Upper lobe of right lung (tissue), 1 donor: ENCODE data around the gene MRPS15. TPM values are rescaled to one million over a fixed set of nuclear protein-coding genes. Genes with fewer than 3 reads are reported as not detected.

ENCODE experiments used
- ATAC-seq: fragments of 200-7000 bp; cut with Tn5 transposase; one replicate; pipeline ENCODE4 v1.9.1; 2020; ENCODE audit warnings: mild to moderate bottlenecking, moderate library complexity
- DNase-seq: peaks from one replicate; pipeline ENCODE4 v3.0.0-alpha.2; 2020
- H3K27ac ChIP-seq: fragments of 200-600 bp; one replicate; pipeline ENCODE4 v1.8.0; 2022
- H3K27me3 ChIP-seq: fragments of 200-600 bp; one replicate; pipeline ENCODE4 v1.8.0; 2022; ENCODE audit warnings: mild to moderate bottlenecking
- H3K36me3 ChIP-seq: fragments of 200-600 bp; one replicate; pipeline ENCODE4 v1.8.0; 2022
- H3K4me1 ChIP-seq: fragments of 200-600 bp; one replicate; pipeline ENCODE4 v1.8.0; 2022
- H3K4me3 ChIP-seq: fragments of 200-600 bp; one replicate; pipeline ENCODE4 v1.8.0; 2022; ENCODE audit warnings: mild to moderate bottlenecking
- H3K9me3 ChIP-seq: fragments of 200-600 bp; one replicate; pipeline ENCODE4 v1.8.0; 2022
- intact Hi-C: fragments of 100-400 bp; cut with DNase I; formaldehyde crosslinking; loops from one replicate; pipeline ENCODE4 v1.11.0; 2022
- total RNA-seq: library from RNA; stranded (reverse); fragmentation: NEBNext Ultra II Directional; extraction: Animal tissue kit (Norgen Biotek cat#: 25700); gene quantifications from one replicate; pipeline ENCODE4 v1.2.1, GENCODE V29; 2021
- TF ChIP-seq, protein P1 (sequence below): fragments of 200-600 bp; IDR thresholded peaks from one replicate; pipeline ENCODE4 v1.8.0; 2022; ENCODE audit warnings: antibody characterized with exemption
- donor health status: DM: no; HTN: yes; CAD: no; lungs with severe emphysema.

MRPS15 gene
- total RNA-seq, 1 donor from 2014 or later = 65.0 TPM

- no peak overlapping the region for H3K4me3 ChIP-seq
- peaks cover 5% of the 10 kb centered on the region for H3K36me3 ChIP-seq
- TF ChIP-seq, protein P1, sequence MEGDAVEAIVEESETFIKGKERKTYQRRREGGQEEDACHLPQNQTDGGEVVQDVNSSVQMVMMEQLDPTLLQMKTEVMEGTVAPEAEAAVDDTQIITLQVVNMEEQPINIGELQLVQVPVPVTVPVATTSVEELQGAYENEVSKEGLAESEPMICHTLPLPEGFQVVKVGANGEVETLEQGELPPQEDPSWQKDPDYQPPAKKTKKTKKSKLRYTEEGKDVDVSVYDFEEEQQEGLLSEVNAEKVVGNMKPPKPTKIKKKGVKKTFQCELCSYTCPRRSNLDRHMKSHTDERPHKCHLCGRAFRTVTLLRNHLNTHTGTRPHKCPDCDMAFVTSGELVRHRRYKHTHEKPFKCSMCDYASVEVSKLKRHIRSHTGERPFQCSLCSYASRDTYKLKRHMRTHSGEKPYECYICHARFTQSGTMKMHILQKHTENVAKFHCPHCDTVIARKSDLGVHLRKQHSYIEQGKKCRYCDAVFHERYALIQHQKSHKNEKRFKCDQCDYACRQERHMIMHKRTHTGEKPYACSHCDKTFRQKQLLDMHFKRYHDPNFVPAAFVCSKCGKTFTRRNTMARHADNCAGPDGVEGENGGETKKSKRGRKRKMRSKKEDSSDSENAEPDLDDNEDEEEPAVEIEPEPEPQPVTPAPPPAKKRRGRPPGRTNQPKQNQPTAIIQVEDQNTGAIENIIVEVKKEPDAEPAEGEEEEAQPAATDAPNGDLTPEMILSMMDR = no peak
- no peak overlapping the region for H3K27ac ChIP-seq
- H3K27me3 ChIP-seq = no peaks in the 10 kb centered on the region
- intact Hi-C loops = no loop called here
- DNase-seq (peak; percentile 41), ATAC-seq (no peak)
- peaks cover 9% of the 10 kb centered on the region for H3K4me1 ChIP-seq
- no peaks in the 10 kb centered on the region for H3K9me3 ChIP-seq
These were observed 2.8 kb upstream of the MRPS15 start for GRCh38 chr1:36467027-36467410.

GRCh38 chr1:36466370-36467026 lies 2.3 kb upstream of the MRPS15 start:
- intact Hi-C loops = no loop called here
- Histone ChIP-seq H3K9me3 (no peaks in the 10 kb centered on the region), H3K4me1 (peaks cover 9% of the 10 kb centered on the region), H3K4me3 (no peak overlapping the region), H3K27ac (no peak overlapping the region), H3K27me3 (no peaks in the 10 kb centered on the region), H3K36me3 (peaks cover 10% of the 10 kb centered on the region)
- ATAC-seq (no peak), DNase-seq (peak; percentile 59)
- TF ChIP-seq, protein P1 = no peak

DNA sequence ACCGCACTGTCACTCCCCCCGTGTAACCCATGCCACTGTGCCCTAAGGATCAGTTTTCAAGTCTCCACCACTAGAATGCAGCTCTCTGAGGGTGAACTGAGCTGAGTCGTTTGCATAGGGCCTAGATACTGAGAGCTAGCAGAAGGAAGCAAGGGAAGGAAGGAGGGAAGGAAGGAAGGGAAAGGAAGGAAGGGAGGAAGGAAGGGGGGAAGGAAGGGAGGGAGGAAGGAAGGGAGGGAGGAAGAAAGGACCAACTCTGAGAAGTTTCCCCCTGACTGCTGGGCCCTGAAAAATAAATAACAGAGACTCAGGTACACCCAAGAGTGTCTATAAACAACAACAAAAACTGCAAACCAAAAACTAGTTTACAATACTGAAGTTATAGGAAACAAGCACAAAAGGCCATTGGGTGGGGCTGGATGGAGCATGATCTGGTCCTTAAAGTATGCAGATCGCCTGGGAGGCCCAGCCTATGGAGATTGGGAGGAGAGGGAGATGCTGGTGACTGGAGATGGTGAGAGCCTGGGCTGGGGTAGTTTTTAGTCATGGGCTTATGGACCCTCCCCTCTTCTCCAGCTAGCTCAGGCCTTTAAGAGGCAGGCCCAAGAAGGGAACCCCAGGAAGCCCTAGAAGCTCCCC lies 1.7 kb upstream of the MRPS15 start:
- TF ChIP-seq, protein P1 = no peak
- H3K27ac ChIP-seq = no peak overlapping the region
- no peak for DNase-seq
- no peaks in the 10 kb centered on the region for H3K9me3 ChIP-seq
- H3K4me1 ChIP-seq = peaks cover 9% of the 10 kb centered on the region
- intact Hi-C loops = no loop called here
- peaks cover 16% of the 10 kb centered on the region for H3K36me3 ChIP-seq
- no peak for ATAC-seq
- H3K4me3 ChIP-seq = no peak overlapping the region
- H3K27me3 ChIP-seq = no peaks in the 10 kb centered on the region

- ATAC-seq = peak; percentile 55
- intact Hi-C loops = no loop called here
These were observed 615 bp upstream of the MRPS15 start for GRCh38 chr1:36464605-36465393.

DNA sequence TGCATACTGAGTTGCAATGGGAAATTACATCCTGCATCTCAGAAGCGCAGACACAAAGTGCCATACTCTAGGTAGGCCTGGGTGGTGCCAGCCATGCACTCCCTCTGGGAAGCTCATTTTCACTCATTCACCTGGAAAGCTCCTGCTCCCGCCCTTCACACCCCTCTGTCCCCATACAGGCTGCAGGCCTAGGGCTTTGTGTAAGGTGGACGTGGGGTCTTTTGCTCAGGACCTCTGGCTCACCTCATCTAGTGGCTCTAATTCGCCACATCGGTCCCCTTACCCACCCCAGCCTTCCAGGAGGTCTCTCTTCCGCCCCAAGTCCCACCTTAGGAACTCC lies 751 bp downstream of the MRPS15 start:
- Histone ChIP-seq H3K4me3 (peak overlapping the region; percentile 84), H3K27ac (peak overlapping the region; percentile 93), H3K4me1 (peaks cover 16% of the 10 kb centered on the region), H3K36me3 (peaks cover 37% of the 10 kb centered on the region), H3K9me3 (no peaks in the 10 kb centered on the region), H3K27me3 (no peaks in the 10 kb centered on the region)
- intact Hi-C loops = no loop called here
- no peak for ATAC-seq
- TF ChIP-seq, protein P1 = no peak
- DNase-seq = no peak

More at GRCh38 chr1:36464605-36465393, 615 bp upstream of the MRPS15 start:
- no peak for DNase-seq
- H3K9me3 ChIP-seq = no peaks in the 10 kb centered on the region
- peaks cover 27% of the 10 kb centered on the region for H3K36me3 ChIP-seq
- H3K4me3 ChIP-seq = peak overlapping the region; percentile 84
- H3K4me1 ChIP-seq = peaks cover 9% of the 10 kb centered on the region
- peak overlapping the region; percentile 93 for H3K27ac ChIP-seq
- H3K27me3 ChIP-seq = no peaks in the 10 kb centered on the region
- TF ChIP-seq, protein P1 = no peak
